GM12865 (cell line): ENCODE measurements around the gene INPP5E.
"Not testable (repeated sequence)": the region's sequence is repeated elsewhere in the genome, so short reads cannot be mapped to it uniquely, and the experiment has no call there.

Source experiments
- DNase-seq: peaks from one replicate; pipeline ENCODE4 v3.0.0; 2010; ENCODE audit warnings: low read depth
- H3K4me3 ChIP-seq: 2 replicates; pipeline ENCODE4 v1.5.1; 2011; ENCODE audit warnings: mild to moderate bottlenecking, low read depth, low read length, control low read depth
- TF ChIP-seq, protein P1 (sequence below): IDR thresholded peaks from 2 replicates; pipeline ENCODE4 v1.5.1; 2011; ENCODE audit warnings: low read length, control low read depth, low read depth, inconsistent platforms; ENCODE audit not compliant: insufficient read depth; ENCODE audit errors: missing control alignments

The INPP5E gene

DNA sequence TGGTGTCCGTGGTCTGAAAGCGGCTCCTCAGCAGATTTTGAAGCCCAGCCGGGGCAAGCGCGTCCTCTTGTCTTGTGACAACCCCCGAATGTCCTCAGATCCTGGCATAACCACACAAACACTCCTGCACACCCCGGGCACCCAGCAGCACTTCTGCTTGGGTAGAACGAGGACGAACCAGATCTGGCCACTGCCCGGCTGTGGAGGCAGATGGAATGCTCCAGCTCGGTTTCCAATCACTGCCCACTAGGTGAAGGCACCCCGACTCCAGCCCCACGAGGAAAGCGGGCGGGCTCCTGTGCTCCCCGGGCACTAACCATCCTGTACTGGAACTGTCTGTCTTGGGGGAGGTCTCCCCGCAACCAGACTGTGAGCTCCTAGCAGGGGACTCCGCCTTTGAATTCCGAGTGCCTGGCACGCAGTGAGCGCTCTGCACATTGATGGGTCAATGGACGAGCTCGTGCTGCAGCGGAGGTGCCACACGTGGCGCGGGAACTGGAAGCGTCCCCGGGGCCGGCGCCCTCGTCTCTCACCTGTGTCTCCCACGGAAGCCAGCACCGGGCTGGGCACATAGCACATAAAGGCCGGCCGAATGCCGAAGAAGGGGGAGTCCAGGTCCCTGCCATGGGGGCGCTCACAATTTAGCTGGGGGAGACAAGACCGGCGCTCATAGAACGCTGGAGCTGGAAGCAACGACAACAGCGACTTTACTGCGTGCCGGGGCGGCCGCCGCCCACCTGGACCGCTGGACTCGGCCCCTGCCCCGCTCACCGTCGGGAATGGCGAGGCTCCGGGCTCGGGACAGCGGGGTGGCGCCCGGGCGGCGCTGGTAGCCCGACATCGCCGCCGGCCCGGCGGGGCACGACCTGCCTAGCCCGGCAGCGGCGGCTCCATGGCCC, 29.8 kb downstream of the INPP5E start:
- DNase-seq: peak; percentile 56
- TF ChIP-seq, protein P1, sequence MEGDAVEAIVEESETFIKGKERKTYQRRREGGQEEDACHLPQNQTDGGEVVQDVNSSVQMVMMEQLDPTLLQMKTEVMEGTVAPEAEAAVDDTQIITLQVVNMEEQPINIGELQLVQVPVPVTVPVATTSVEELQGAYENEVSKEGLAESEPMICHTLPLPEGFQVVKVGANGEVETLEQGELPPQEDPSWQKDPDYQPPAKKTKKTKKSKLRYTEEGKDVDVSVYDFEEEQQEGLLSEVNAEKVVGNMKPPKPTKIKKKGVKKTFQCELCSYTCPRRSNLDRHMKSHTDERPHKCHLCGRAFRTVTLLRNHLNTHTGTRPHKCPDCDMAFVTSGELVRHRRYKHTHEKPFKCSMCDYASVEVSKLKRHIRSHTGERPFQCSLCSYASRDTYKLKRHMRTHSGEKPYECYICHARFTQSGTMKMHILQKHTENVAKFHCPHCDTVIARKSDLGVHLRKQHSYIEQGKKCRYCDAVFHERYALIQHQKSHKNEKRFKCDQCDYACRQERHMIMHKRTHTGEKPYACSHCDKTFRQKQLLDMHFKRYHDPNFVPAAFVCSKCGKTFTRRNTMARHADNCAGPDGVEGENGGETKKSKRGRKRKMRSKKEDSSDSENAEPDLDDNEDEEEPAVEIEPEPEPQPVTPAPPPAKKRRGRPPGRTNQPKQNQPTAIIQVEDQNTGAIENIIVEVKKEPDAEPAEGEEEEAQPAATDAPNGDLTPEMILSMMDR: no peak
- peak overlapping the region; percentile 78 for H3K4me3 ChIP-seq

DNA sequence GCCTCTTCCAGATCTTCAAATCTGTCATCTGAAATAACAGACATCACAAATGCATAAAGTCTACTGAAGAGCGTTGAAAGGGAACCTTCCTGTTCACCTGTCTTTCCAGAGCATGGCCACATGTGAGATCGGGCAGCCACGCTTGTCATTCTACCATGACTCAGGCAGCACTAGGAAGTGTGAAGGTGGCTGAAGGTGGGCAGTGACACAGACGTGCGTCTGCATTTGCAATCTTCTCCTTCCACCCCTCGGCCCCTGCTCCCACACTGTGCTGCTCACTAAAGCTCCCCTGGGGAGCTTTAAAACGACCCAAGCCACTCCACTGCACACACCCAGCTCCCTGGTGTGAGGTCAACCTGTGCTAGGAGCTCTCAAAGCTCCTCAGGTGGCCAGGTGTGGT, 31.7 kb downstream of the INPP5E start:
- H3K4me3 ChIP-seq: no peak overlapping the region
- TF ChIP-seq, protein P1: no peak
- no peak for DNase-seq

DNA sequence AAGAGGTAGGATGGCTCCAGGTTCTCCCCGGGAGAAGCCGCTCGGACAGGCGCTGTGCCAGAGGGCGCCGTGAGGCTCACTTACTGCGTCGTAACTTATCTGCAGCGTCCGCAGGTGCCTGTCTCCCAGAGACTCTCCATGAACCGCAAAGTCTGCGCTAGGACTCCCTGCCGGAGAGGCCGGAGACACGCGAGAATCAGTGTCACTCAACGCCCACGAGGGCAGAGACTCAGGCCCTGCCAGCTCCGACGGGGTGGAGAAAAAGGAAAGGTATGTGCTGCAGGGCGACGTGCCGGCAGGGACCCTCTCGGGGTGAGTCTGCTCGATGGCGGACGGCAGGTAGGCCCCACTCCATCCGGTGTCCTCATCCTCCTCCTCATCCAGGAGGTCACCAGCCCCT, 32.6 kb downstream of the INPP5E start:
- not testable (repeated sequence) for DNase-seq, H3K4me3 ChIP-seq

DNA sequence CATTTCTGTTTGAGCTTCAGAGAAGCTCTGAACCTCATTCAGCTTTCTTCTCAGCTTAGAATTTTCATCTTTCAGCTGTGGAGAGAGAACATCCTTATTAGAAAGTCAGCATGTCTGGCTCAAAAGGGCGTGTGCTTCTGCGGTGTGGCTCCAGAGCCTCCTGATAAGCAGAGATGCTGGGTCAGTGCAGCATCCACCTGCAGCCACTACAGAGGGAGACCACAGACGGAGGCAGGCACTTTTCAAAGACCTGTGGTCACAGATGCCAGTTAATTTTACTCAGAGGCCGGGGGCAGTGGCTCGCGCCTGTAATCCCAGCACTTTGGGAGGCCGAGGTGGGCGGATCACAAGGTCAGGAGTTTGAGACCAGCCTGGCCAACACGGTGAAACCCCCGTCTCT, 33.7 kb downstream of the INPP5E start:
- H3K4me3 ChIP-seq, DNase-seq: not testable (repeated sequence)

DNA sequence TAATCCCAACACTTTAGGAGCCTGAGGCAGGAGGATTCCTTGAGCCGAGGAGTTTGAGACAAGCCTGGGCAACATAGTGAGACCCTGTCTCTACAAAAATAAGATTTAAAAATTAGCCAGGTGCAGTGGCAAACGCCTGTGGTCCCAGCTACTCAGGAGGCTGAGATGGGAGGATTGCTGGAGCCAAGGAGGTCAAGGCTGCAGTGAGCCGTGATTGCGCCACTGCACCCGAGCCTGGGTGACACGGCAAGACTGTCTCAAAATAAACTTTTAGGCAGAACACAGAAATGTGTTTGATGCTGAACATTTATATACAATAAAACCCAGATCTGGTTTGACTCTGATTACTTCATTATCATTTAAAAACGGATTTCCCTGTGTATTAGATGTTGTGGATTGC, 34.2 kb downstream of the INPP5E start:
- TF ChIP-seq, protein P1: no peak
- no peak for DNase-seq
- no peak overlapping the region for H3K4me3 ChIP-seq

DNA sequence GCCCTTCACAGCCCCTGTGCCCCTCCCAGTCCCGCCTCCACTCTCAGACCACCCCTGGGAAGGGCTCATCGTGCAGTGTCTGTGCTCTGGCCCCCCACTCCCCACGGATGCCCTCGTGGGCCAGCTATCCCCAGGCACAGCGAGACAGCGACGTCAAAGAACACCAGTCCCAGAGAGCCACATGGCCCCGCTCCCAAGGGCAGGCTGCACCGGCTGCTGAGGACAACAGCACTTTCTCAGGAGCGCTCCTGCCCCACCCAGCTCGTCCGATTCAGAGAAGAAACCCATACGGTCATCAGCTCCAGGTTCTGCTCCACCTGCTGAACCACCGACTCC, 34.9 kb downstream of the INPP5E start:
- peak overlapping the region; percentile 31 for H3K4me3 ChIP-seq
- TF ChIP-seq, protein P1: no peak
- peak; percentile 29 for DNase-seq

DNA sequence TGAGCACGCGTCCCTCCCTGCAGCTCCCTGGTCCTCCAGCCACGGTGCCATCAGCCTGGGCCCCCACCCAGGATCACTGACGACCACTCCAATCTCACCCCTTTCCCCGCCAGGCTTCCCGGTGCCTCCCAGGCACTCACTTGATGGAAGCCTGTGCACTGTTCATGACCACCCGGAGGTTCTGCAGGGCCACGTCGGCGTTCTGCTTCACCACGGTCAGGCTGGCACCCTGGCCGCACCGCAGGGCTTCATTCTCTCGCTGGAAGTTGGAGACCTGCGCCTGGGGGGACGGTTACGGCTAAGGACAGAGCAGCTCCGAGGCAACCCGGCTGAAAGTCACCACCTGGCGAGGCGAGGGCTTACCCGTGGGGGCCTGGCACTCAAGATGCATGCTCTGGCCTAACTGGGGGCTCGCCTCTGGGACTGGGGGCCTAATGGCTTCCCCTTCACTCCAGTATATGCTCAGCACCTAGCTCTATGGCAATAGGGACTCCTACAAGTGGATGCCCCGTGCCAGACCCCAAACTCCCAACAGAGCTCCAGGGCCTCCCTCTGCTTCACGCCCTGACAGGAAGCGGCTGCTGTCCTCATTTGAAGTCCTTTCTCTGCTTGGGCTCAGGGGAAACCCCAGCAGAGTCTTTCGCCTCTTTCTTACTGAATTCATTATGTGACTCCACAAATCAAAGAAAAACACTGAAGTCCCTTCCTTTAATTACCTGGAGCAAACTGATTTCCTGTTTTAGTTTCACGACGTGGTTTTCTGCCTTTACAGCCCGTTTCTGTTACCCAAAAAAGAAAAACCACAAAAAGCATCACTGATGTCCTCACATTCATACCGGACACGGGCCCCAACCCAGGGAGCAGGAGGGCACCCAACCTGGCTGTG, 35.5 kb downstream of the INPP5E start:
- TF ChIP-seq, protein P1: no peak
- peak; percentile 68 for DNase-seq
- H3K4me3 ChIP-seq: peak overlapping the region; percentile 31
